GM10266 (cell line): Measurements from ENCODE around the gene RAD23B.

Source experiments
- DNase-seq: peaks from one replicate; pipeline ENCODE4 v3.0.0; 2012; ENCODE audit errors: extremely low spot score
- TF ChIP-seq, protein P1 (sequence below): IDR thresholded peaks from 2 replicates; pipeline ENCODE4 v1.5.1; 2012; ENCODE audit warnings: mild to moderate bottlenecking, low read depth; ENCODE audit not compliant: control insufficient read depth, insufficient read depth; ENCODE audit errors: missing control alignments

The RAD23B gene

DNA sequence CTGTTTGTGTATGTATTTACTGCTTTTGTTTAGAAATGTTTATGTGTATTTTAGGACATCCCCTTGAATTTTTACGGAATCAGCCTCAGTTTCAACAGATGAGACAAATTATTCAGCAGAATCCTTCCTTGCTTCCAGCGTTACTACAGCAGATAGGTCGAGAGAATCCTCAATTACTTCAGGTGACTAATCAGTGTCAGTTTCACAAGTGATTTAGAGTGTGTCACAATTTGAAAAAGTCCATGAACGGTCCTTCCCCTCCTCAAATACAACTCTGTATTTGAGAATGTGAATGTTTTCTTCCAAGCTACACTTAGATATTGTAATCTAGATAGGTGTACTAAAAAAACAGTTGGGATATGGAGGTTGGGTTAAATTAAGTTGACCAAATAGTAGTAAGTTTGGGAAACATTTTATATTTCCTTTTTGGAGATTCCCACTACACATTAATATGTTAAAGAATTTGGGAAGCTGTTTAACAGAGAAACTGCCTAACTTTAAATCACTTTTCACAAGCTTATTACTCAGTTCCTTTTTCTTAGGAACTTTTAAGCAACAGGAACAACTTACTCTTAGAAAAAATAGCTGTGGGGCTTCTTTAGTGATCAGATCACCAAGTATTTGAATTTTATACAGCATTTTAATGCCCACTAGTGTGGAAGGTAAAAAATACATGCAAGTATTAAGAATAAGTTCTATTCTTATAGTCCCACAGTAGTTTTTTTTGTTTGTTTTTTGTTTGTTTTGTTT is 40.9 kb downstream of the RAD23B start:
- no peak for DNase-seq
- TF ChIP-seq, protein P1, sequence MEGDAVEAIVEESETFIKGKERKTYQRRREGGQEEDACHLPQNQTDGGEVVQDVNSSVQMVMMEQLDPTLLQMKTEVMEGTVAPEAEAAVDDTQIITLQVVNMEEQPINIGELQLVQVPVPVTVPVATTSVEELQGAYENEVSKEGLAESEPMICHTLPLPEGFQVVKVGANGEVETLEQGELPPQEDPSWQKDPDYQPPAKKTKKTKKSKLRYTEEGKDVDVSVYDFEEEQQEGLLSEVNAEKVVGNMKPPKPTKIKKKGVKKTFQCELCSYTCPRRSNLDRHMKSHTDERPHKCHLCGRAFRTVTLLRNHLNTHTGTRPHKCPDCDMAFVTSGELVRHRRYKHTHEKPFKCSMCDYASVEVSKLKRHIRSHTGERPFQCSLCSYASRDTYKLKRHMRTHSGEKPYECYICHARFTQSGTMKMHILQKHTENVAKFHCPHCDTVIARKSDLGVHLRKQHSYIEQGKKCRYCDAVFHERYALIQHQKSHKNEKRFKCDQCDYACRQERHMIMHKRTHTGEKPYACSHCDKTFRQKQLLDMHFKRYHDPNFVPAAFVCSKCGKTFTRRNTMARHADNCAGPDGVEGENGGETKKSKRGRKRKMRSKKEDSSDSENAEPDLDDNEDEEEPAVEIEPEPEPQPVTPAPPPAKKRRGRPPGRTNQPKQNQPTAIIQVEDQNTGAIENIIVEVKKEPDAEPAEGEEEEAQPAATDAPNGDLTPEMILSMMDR = no peak

DNA sequence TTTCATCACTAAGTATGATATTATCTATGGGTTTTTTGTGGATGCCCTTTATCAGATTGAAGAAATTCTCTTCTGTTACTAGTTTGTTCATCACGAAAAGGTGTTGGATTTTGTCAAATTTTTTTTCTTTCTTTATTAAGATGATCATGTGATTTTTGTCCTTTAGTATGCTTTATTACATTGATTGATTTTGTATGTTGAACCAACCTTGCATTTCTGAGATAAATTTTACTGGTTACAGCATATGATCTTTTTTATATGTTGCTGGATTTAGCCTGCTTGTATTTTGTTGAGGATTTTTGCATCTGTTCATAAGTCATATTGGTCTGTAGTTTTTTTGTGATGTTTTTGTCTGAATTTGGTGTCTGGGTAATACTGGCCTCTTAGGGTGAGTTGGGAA is 42.8 kb downstream of the RAD23B start:
- DNase-seq = no peak
- TF ChIP-seq, protein P1 = no peak

DNA sequence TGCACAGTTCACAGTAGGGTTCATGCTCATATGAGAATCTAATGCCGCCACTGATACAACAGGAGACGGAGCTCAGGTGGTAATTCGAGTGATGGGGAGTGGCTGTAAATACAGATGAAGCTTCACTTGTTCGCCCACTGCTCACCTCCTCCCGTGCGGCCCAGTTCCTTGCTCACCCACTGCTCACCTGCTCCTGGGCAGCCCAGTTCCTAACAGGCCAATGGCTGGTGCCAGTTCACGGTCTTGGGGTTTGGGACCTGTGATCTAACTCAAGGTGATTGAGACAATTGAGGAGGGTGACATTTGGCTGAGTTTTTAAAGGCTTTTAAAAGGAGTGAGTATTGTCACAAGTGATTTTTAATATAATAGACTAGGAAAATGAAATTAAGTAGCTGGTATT is 45.4 kb downstream of the RAD23B start:
- no peak for DNase-seq
- TF ChIP-seq, protein P1 = no peak

DNA sequence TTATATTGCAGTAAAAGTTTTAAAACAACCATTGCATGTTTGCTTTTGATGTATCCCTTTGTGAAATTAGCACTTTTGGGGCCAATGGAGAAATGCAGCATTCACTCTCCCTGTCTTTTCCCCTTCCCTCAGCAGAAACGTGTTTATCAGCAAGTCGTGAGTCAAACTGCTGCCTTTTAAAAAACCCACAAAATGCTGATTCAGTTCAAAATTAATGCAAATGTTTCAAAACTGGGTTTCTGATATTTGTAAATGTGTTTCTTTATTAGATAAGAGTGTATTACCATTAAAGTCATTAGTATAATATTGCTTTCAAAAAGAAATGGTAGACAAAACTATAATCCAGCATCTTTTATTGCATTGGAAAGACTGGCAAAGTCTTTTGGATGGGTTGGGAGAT is 47.3 kb downstream of the RAD23B start:
- no peak for DNase-seq
- TF ChIP-seq, protein P1 = no peak

DNA sequence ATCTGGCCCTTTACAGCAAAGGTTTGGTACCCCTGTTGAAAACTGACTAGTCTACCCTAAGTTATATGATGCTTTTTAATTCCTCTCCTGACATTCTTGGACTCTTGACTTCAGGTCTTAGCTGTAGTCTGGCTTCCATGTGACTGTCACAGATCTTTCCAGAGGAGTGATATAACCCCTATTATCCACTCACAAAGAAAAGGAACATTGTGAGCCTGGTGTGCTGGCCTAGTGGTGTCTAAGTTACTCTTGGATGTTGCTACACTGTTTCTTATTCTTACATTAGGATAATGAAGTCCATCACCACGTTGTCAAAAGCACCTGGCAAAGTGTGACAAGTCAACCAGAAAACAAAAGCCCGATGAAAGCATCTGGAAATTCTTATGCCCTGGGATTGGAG is 49.8 kb downstream of the RAD23B start:
- TF ChIP-seq, protein P1 = no peak
- no peak for DNase-seq

DNA sequence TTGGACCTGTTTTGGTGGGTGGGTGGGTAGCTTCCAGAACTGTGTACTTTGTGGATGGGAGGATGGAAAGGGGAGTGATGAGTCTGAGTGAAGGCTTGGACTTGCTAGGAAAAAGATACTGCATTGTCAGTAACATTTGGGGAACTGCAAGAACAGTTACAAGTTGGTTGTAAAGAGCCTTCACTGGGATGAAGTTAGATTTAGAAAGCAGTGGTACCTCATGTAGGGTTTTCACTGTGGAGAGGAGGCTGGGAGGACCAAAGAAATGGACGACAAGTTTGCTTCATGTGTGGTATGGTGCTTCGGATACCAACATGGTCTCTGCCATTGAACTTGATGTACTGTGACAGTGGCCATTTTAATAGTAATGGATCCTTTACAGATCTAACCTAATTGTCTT is 50.3 kb downstream of the RAD23B start:
- TF ChIP-seq, protein P1 = no peak
- no peak for DNase-seq

DNA sequence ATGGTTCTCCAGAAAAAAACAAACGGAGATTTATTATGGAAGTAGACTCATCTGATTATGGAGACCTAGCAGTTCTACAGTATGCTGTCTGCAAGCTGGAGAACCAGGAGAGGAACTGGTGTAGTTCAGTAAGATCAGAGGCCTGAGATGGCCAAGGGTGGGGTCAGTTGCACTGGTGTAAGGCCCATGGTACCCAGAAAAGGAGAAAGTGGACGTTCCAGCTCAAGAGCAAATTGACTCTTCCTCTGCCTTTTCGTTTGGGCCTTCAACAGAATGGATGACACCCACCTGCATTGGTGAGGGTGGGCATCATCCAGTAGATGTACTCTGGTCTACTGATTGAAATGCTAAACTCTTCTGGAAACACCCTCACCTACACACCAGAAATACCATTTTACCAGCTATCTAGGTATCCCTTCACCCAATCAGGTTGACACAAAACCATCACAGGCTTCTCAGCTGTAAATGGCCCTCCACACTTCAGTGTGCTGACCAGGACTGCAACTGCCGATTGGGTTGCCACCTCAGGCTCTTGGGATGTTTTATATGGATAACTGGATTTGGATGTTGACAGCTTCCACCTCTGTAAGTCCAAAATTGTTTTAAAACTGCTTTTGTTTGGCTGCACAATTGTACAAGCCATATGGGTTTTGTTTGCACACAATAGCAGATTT is 51.2 kb downstream of the RAD23B start:
- no peak for DNase-seq
- TF ChIP-seq, protein P1 = no peak
